ENCODE results near the gene BCAR3.
"Not testable (repeated sequence)": the region's sequence is repeated elsewhere in the genome, so short reads cannot be mapped to it uniquely, and the experiment has no call there.

BCAR3 gene

DNA sequence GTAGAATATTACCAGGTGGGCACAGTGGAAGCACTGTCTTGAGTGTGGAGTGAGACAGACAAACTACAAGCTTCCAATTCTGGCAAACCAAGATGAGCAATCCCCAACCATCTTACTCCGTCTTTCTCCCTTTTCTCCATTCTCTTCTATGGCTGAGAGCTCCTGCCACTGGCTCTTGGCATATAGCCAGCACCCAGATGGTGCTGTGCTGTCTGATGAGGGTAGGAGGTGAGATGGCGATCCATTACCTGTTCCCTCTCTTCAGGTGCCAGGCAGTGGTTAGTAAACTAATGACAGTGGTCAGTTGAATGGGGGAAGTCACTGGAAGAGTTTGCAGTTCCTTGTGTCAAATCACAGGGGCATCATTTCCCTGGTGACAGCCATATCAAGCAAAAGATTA is 125.3 kb downstream of the BCAR3 start:
- Histone ChIP-seq H3K4me3 (ENCODE audit: low read length) (no peak overlapping the region), H3K27ac (ENCODE audit: low read length) (no peak overlapping the region), H3K27me3 (ENCODE audit: control insufficient read depth, insufficient read depth, low read length) (no peaks in the 10 kb centered on the region), H3K4me1 (ENCODE audit: control insufficient read depth, low read depth, low read length) (peaks cover 20% of the 10 kb centered on the region), H3K9ac (ENCODE audit: low read length) (no peak overlapping the region), H3K36me3 (ENCODE audit: control insufficient read depth, low read depth, low read length) (peaks cover 41% of the 10 kb centered on the region), H3K9me3 (ENCODE audit: control insufficient read depth, low read depth, low read length) (no peaks in the 10 kb centered on the region)

DNA sequence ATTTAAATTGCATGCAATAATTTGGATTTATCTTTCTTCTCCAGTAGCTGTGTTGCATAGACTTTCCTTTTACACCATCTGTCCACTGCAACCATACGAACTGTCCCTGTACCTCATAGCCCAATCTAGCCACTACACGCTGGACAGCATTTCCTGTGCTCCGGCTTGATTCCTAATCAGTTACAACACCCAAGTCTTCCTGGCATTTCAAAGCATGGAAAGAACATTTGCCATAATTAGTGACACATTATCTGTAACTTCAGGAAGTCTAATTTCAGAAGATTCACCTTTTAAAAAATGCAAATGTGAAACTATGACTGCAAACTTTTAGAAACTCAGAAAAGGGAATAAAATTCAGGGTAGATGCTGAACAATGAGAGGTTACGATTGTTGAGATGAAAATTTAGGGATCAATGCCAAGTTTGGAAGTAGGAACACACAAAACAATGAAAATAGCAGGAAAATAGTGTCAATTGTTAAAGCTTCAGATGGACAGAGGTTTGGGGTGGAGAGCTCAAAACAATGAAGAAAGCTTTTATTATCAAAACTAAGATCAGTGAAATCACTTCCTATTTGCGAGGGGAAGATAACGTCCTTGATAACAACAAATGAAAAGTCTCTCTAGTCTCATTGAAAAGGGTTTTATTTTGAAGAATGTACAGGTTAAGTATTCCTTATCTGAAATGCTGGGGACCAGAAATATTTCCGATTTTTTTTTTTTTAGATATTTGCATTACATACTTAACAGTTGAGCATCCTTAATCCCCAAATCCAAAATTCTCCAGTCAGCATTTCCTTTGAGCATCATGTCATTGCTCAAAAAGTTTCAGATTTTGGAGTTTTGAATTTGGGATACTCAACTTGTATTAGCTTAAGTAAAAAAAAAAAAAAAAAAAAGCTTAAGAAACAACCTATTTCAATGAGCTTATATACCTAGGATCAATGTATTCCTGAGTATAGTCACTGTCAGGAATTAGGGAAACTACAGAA is 126.5 kb downstream of the BCAR3 start:
- Histone ChIP-seq H3K36me3 (ENCODE audit: control insufficient read depth, low read depth, low read length) (peaks cover 44% of the 10 kb centered on the region), H3K4me1 (ENCODE audit: control insufficient read depth, low read depth, low read length) (peaks cover 20% of the 10 kb centered on the region), H3K27ac (ENCODE audit: low read length) (no peak overlapping the region)

DNA sequence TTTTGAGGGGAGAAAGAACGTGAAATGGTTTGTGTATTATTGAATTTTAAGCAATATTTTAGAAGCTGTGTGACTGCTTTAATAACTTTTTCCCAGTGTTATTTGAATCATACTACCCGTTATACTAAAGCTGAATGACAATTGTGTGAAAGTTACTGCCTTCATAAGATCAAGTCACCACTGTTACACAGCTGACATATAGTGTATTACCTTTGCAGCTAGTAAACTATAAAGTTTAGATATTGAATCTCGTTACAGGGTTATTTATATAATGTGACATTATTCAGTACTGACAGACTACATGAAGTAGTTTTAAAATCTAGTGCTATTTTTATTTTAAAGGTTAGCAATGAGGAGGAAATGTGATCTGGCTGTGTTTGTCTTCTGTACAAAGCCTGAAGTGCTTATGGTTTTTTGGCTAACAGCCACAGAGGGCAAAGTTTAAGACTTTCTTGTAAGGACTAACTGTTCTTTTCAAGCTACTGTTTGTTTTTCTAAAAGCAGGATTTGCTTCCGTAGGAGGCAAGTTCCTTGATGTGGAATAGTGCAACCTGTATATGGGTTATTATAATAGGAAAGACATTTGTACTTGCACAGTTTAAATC is 127.6 kb downstream of the BCAR3 start:
- not testable (repeated sequence) for H3K9ac ChIP-seq (ENCODE audit: low read length); H3K4me3 ChIP-seq (ENCODE audit: low read length); H3K9me3 ChIP-seq (ENCODE audit: control insufficient read depth, low read depth, low read length); H3K27ac ChIP-seq (ENCODE audit: low read length); H3K27me3 ChIP-seq (ENCODE audit: control insufficient read depth, insufficient read depth, low read length)
- Histone ChIP-seq H3K36me3 (ENCODE audit: control insufficient read depth, low read depth, low read length) (peaks cover 55% of the 10 kb centered on the region), H3K4me1 (ENCODE audit: control insufficient read depth, low read depth, low read length) (peaks cover 20% of the 10 kb centered on the region)

More for the DNA sequence above, 126.5 kb downstream of the BCAR3 start:
- Histone ChIP-seq H3K9me3 (ENCODE audit: control insufficient read depth, low read depth, low read length) (no peaks in the 10 kb centered on the region), H3K4me3 (ENCODE audit: low read length) (no peak overlapping the region), H3K27me3 (ENCODE audit: control insufficient read depth, insufficient read depth, low read length) (no peaks in the 10 kb centered on the region), H3K9ac (ENCODE audit: low read length) (no peak overlapping the region)

DNA sequence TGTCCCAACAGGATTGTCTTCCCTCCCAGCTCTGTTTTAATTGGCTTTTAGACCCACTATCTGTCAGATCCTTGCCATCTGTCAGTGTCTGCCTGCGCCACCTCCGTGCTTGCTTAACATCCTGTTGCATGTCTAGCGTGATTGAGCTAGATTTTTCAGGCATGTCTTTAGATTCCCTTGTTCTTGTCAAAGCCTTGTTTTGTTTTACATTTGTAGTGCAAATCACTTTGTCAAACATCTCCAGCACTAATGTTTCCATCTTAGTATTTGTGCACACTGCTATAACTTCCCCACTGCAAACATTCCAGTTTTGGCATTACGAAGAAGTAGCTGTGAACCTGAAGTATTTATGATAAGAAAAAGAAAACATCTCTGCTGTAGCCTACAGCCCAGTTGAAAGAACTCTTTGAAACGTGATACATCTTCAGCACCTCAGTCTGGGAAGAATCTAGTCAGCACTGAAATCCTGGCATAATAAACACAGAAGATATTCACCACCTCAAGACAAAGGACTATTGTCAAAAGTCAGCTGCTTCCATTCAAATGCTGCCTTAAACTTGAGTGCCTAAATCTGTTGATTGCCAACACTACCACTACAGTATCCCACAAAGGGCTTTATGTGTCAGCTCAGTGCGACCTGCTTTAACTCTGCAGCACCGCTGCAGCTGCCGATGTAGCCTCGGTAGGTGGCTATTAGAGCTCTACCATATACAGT is 128.7 kb downstream of the BCAR3 start:
- H3K9ac ChIP-seq (ENCODE audit: low read length): no peak overlapping the region
- H3K4me3 ChIP-seq (ENCODE audit: low read length): no peak overlapping the region
- no peak overlapping the region for H3K27ac ChIP-seq (ENCODE audit: low read length)
- H3K36me3 ChIP-seq (ENCODE audit: control insufficient read depth, low read depth, low read length): peaks cover 66% of the 10 kb centered on the region
- H3K4me1 ChIP-seq (ENCODE audit: control insufficient read depth, low read depth, low read length): peaks cover 20% of the 10 kb centered on the region
- H3K27me3 ChIP-seq (ENCODE audit: control insufficient read depth, insufficient read depth, low read length): no peaks in the 10 kb centered on the region
- H3K9me3 ChIP-seq (ENCODE audit: control insufficient read depth, low read depth, low read length): no peaks in the 10 kb centered on the region

DNA sequence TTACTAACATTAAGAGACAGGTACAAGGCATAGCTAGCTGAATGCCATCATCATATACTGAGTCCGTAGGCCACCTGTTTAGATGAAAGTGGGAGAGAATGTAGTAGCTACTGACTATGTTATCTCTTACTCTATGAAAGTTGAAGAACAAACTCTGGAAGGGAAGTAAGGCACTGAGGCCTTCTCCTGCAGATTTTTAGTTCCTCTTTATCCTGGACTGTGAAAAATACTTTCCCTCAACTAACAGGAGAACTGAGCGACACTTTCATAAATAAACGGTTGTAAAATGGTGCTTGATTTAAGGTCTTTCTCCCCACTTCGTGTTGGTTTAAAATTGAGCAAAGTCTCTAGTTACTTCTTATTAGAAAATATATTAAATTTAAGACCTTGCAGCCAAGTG is 131.8 kb downstream of the BCAR3 start:
- no peak overlapping the region for H3K4me3 ChIP-seq (ENCODE audit: low read length)
- no peaks in the 10 kb centered on the region for H3K27me3 ChIP-seq (ENCODE audit: control insufficient read depth, insufficient read depth, low read length)
- no peaks in the 10 kb centered on the region for H3K9me3 ChIP-seq (ENCODE audit: control insufficient read depth, low read depth, low read length)
- no peak overlapping the region for H3K9ac ChIP-seq (ENCODE audit: low read length)
- H3K27ac ChIP-seq (ENCODE audit: low read length): no peak overlapping the region
- H3K4me1 ChIP-seq (ENCODE audit: control insufficient read depth, low read depth, low read length): peaks cover 20% of the 10 kb centered on the region
- H3K36me3 ChIP-seq (ENCODE audit: control insufficient read depth, low read depth, low read length): peaks cover 86% of the 10 kb centered on the region

DNA sequence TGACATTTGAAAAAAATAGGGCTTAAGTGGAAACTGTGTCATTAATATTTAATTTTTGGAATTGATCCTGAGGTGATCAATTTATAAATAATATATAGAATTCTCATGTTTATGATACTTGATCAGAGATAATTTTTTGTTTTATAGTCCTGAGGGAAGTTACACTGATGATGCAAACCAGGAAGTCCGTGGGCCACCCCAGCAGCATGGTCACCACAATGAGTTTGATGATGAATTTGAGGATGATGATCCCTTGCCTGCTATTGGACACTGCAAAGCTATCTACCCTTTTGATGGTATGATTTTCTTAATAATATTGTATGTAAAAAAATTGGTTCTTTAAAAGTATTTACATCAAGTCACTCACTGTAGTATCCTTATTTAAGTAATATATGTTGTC is 132.5 kb downstream of the BCAR3 start:
- Histone ChIP-seq H3K27ac (ENCODE audit: low read length) (no peak overlapping the region), H3K27me3 (ENCODE audit: control insufficient read depth, insufficient read depth, low read length) (no peaks in the 10 kb centered on the region), H3K36me3 (ENCODE audit: control insufficient read depth, low read depth, low read length) (peaks cover 89% of the 10 kb centered on the region), H3K4me1 (ENCODE audit: control insufficient read depth, low read depth, low read length) (peaks cover 20% of the 10 kb centered on the region), H3K9me3 (ENCODE audit: control insufficient read depth, low read depth, low read length) (no peaks in the 10 kb centered on the region), H3K4me3 (ENCODE audit: low read length) (no peak overlapping the region), H3K9ac (ENCODE audit: low read length) (no peak overlapping the region)

DNA sequence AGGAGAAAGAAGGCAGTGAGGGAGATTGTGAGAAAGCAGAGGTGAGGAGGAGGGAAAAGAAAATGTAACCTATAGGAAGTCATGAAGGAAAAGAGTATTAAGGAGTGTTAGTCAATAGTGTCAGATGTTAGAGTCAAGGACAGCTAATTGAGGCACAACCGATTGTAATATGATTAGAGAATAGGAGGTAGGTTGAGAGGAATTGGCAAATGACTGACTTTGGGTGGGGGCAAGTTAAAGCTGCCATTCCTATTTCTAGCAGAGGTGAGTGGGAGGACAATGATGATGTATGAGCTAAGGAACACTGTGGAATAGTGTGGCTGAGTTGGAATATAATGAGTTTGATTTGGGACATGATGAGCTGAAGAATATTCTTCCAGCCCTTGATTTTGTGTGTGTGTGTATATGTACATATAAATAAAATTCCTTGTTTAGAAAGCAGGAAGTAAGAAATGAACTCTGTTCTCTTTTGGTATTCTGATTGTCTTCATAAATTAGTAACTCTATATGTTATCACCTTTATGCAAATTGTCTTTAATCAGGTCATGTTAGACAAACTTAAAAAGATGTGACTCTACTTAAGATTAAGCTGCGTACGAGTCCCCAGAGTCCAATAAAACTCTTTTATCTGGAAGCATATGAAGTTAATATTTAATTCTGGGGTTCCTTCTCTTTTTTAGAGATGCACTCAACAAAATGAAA is 135.3 kb downstream of the BCAR3 start:
- Histone ChIP-seq H3K4me1 (ENCODE audit: control insufficient read depth, low read depth, low read length) (no peaks in the 10 kb centered on the region), H3K9me3 (ENCODE audit: control insufficient read depth, low read depth, low read length) (no peaks in the 10 kb centered on the region), H3K4me3 (ENCODE audit: low read length) (no peak overlapping the region), H3K9ac (ENCODE audit: low read length) (no peak overlapping the region), H3K36me3 (ENCODE audit: control insufficient read depth, low read depth, low read length) (peaks cover 75% of the 10 kb centered on the region), H3K27me3 (ENCODE audit: control insufficient read depth, insufficient read depth, low read length) (no peaks in the 10 kb centered on the region), H3K27ac (ENCODE audit: low read length) (no peak overlapping the region)

DNA sequence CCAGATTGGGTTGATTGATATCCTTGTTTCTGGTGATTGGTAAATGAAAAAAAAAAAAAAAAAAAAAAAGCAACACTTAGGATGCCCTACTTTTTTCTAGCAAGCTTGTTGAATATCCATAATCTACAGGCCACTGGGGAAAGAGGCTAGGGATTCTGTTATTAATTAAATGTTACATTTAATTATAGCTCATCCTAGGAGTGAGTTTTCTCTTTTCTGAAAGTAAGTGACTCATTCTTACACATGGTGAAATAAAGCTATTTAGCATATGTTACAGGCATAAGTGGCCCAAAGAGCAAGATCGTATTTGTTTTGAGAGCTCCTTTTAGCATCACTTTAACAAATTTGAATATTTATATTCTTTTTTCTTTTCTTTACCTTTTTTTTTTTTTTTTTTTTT is 139.2 kb downstream of the BCAR3 start:
- Histone ChIP-seq H3K27ac (ENCODE audit: low read length) (no peak overlapping the region), H3K9me3 (ENCODE audit: control insufficient read depth, low read depth, low read length) (no peaks in the 10 kb centered on the region), H3K9ac (ENCODE audit: low read length) (no peak overlapping the region), H3K4me3 (ENCODE audit: low read length) (no peak overlapping the region), H3K4me1 (ENCODE audit: control insufficient read depth, low read depth, low read length) (no peaks in the 10 kb centered on the region), H3K27me3 (ENCODE audit: control insufficient read depth, insufficient read depth, low read length) (no peaks in the 10 kb centered on the region), H3K36me3 (ENCODE audit: control insufficient read depth, low read depth, low read length) (peaks cover 42% of the 10 kb centered on the region)

DNA sequence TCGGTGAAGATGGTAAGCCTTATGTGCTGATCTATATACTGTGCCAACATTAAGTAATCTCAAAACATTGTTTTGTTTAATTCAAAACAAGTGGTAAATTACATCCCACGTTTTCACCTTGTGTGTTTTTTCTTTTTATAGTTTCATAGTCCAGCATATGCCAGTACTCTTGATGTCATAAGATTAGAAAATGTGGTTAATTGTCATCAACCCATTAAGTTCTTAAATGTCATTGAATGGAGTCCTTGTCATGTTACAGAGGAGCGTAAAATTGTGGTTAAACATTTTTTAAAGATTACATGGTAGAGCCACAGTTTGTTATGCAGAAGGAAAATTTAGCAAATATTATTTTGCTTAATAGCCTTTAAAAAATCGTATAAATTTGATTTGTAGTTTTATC is 140.6 kb downstream of the BCAR3 start:
- H3K36me3 ChIP-seq (ENCODE audit: control insufficient read depth, low read depth, low read length): peaks cover 40% of the 10 kb centered on the region
- no peaks in the 10 kb centered on the region for H3K4me1 ChIP-seq (ENCODE audit: control insufficient read depth, low read depth, low read length)
- no peak overlapping the region for H3K4me3 ChIP-seq (ENCODE audit: low read length)
- H3K27ac ChIP-seq (ENCODE audit: low read length): no peak overlapping the region
- H3K27me3 ChIP-seq (ENCODE audit: control insufficient read depth, insufficient read depth, low read length): no peaks in the 10 kb centered on the region
- H3K9me3 ChIP-seq (ENCODE audit: control insufficient read depth, low read depth, low read length): no peaks in the 10 kb centered on the region
- no peak overlapping the region for H3K9ac ChIP-seq (ENCODE audit: low read length)

DNA sequence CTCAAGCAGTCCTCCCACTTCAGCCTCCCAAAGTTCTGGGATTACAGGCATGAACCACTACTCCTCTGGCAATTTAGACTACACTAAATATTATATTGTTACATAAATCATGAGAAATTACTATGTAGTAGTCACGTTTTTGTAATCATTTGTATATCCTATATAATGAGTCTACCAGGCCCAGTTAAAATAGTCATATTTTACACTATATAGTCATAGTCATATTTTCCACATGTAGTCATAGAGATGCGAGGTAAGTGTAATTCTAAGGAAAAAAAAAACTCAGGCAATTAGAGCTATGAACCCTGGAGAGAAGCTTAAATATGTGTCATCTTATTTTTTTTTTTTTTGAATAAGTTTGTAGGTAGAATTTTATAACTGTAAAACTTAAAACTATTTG is 143.7 kb downstream of the BCAR3 start:
- Histone ChIP-seq H3K27ac (ENCODE audit: low read length) (no peak overlapping the region), H3K4me1 (ENCODE audit: control insufficient read depth, low read depth, low read length) (no peaks in the 10 kb centered on the region), H3K36me3 (ENCODE audit: control insufficient read depth, low read depth, low read length) (peaks cover 37% of the 10 kb centered on the region), H3K9me3 (ENCODE audit: control insufficient read depth, low read depth, low read length) (no peaks in the 10 kb centered on the region), H3K4me3 (ENCODE audit: low read length) (no peak overlapping the region), H3K27me3 (ENCODE audit: control insufficient read depth, insufficient read depth, low read length) (no peaks in the 10 kb centered on the region), H3K9ac (ENCODE audit: low read length) (no peak overlapping the region)

DNA sequence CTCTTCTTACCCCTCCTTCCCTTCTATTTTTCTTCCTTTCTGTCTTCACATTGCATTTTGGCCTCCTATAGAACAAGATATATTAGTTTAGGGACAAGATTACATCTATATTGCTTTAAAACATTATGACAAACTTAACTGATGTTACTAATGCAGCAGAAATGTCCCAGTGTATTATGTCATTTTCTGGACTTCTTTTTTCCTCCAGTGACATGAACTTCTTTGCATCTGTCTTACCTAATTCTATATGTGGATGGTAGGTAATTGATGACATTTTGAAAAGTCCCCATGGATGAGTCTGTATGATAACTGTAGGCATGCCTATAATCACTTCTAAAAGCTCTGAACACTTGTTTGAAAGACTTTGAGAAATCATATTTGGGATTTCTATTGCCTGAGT is 144.2 kb downstream of the BCAR3 start:
- Histone ChIP-seq H3K9me3 (ENCODE audit: control insufficient read depth, low read depth, low read length) (no peaks in the 10 kb centered on the region), H3K36me3 (ENCODE audit: control insufficient read depth, low read depth, low read length) (peaks cover 42% of the 10 kb centered on the region), H3K27ac (ENCODE audit: low read length) (no peak overlapping the region), H3K27me3 (ENCODE audit: control insufficient read depth, insufficient read depth, low read length) (no peaks in the 10 kb centered on the region), H3K4me3 (ENCODE audit: low read length) (no peak overlapping the region), H3K4me1 (ENCODE audit: control insufficient read depth, low read depth, low read length) (no peaks in the 10 kb centered on the region), H3K9ac (ENCODE audit: low read length) (no peak overlapping the region)

Measured in iPS-18a (cell line).